ENCODE results near the gene CACNA1E. TPM values are rescaled to one million over a fixed set of nuclear protein-coding genes. Genes with fewer than 3 reads are reported as not detected.

The CACNA1E gene
- total RNA-seq, 6 donors from 2014 or later, result 0.17 to 1.4 (median 0.51) TPM

- Histone ChIP-seq H3K4me3 (no peak overlapping the region), H3K36me3 (no peaks in the 10 kb centered on the region), H3K27ac (no peak overlapping the region), H3K27me3 (no peaks in the 10 kb centered on the region), H3K9me3 (no peaks in the 10 kb centered on the region), H3K4me1 (peaks cover 0 to 6% (median 0%) of the 10 kb centered on the region in 4 donors)
- TF ChIP-seq POLR2A (IDR thresholded peaks at IDR 0.05) (no peak), EP300 (IDR thresholded peaks at IDR 0.05) (no peak), CTCF (IDR thresholded peaks at IDR 0.05) (no peak), POLR2AphosphoS5 (IDR thresholded peaks at IDR 0.05) (no peak)
- no peak for DNase-seq
- ATAC-seq (ENCODE audit: low FRiP score in 2 of 2), result no peak
- 86 to 94% methylated on average over 4 of the region's 4 CpGs for WGBS, 2 donors
Measured at GRCh38 chr1:181608386-181608785, 125.1 kb downstream of the CACNA1E start.

- H3K27me3 ChIP-seq, result no peaks in the 10 kb centered on the region
- H3K9me3 ChIP-seq, result peaks cover 0 to 3% (median 0%) of the 10 kb centered on the region in 4 donors
- peaks cover 0 to 6% (median 0%) of the 10 kb centered on the region in 4 donors for H3K4me1 ChIP-seq
- ATAC-seq (ENCODE audit: low FRiP score in 2 of 2) (no peak), DNase-seq (no peak)
- TF ChIP-seq EP300 (IDR thresholded peaks at IDR 0.05) (no peak), POLR2A (IDR thresholded peaks at IDR 0.05) (no peak), POLR2AphosphoS5 (IDR thresholded peaks at IDR 0.05) (no peak), CTCF (IDR thresholded peaks at IDR 0.05) (no peak)
- WGBS, 2 donors, result 51 to 55% methylated on average over 4 of the region's 4 CpGs
- no peak overlapping the region for H3K27ac ChIP-seq
- H3K36me3 ChIP-seq, result no peaks in the 10 kb centered on the region
- no peak overlapping the region for H3K4me3 ChIP-seq
Measured at GRCh38 chr1:181608948-181609347, 125.6 kb downstream of the CACNA1E start.

GRCh38 chr1:181612100-181612499 lies 128.8 kb downstream of the CACNA1E start:
- Histone ChIP-seq H3K9me3 (peaks cover 0 to 4% (median 0%) of the 10 kb centered on the region in 4 donors), H3K36me3 (no peaks in the 10 kb centered on the region), H3K27ac (no peak overlapping the region), H3K4me1 (no peaks in the 10 kb centered on the region), H3K4me3 (no peak overlapping the region), H3K27me3 (no peaks in the 10 kb centered on the region)
- DNase-seq (no peak), ATAC-seq (ENCODE audit: low FRiP score in 2 of 2) (no peak)
- 72 to 73% methylated on average over 2 to 3 of the region's 3 CpGs for WGBS, 2 donors
- TF ChIP-seq CTCF (IDR thresholded peaks at IDR 0.05), result no peak
- TF ChIP-seq POLR2AphosphoS5 (IDR thresholded peaks at IDR 0.05), result no peak
- TF ChIP-seq EP300 (IDR thresholded peaks at IDR 0.05), result no peak
- no peak for TF ChIP-seq POLR2A (IDR thresholded peaks at IDR 0.05)

- DNase-seq, result no peak
- Histone ChIP-seq H3K36me3 (no peaks in the 10 kb centered on the region), H3K27me3 (no peaks in the 10 kb centered on the region), H3K27ac (no peak overlapping the region), H3K4me1 (no peaks in the 10 kb centered on the region), H3K4me3 (no peak overlapping the region), H3K9me3 (peaks cover 0 to 4% (median 0%) of the 10 kb centered on the region in 4 donors)
- 24 to 32% methylated on average over 2 of the region's 2 CpGs for WGBS, 2 donors
- ATAC-seq (ENCODE audit: low FRiP score in 2 of 2), result no peak
- TF ChIP-seq POLR2AphosphoS5 (IDR thresholded peaks at IDR 0.05), result no peak
- no peak for TF ChIP-seq POLR2A (IDR thresholded peaks at IDR 0.05)
- no peak for TF ChIP-seq EP300 (IDR thresholded peaks at IDR 0.05)
- no peak for TF ChIP-seq CTCF (IDR thresholded peaks at IDR 0.05)
Measured at GRCh38 chr1:181618559-181618958, 135.2 kb downstream of the CACNA1E start.

- Histone ChIP-seq H3K4me1 (no peaks in the 10 kb centered on the region), H3K9me3 (no peaks in the 10 kb centered on the region), H3K36me3 (no peaks in the 10 kb centered on the region), H3K27me3 (no peaks in the 10 kb centered on the region), H3K4me3 (no peak overlapping the region), H3K27ac (no peak overlapping the region)
- TF ChIP-seq POLR2AphosphoS5 (IDR thresholded peaks at IDR 0.05) (no peak), POLR2A (IDR thresholded peaks at IDR 0.05) (no peak), CTCF (IDR thresholded peaks at IDR 0.05) (no peak), EP300 (IDR thresholded peaks at IDR 0.05) (no peak)
- ATAC-seq (ENCODE audit: low FRiP score in 2 of 2), result no peak
- 91 to 100% methylated on average over 1 of the region's 1 CpG for WGBS, 2 donors
- DNase-seq, result no peak
Measured at GRCh38 chr1:181620183-181620582, 136.9 kb downstream of the CACNA1E start.
